Upper lobe of left lung (tissue), 6 donors: ENCODE measurements around the gene TBXAS1. TPM values are rescaled to one million over a fixed set of nuclear protein-coding genes. Genes with fewer than 3 reads are reported as not detected.

Experiments
- ATAC-seq, 2 donors: fragments of 200-7000 bp; cut with Tn5 transposase; one replicate each; pipeline ENCODE4 v1.9.1; 2022; ENCODE audit warnings: mild to moderate bottlenecking in 2 of 2, moderate library complexity in 2 of 2; ENCODE audit not compliant: low FRiP score in 2 of 2
- DNase-seq, 2 donors: peaks; one replicate each; pipeline ENCODE4 v3.0.0-alpha.2; 2019 to 2020
- H3K27ac ChIP-seq, 4 donors: fragments of 200-600 bp; sonication (generic); one replicate each; pipeline ENCODE4 v1.5.1; 2016 to 2019
- H3K27me3 ChIP-seq, 4 donors: fragments of 200-600 bp; sonication (generic); one replicate each; pipeline ENCODE4 v1.5.1; 2017 to 2019
- H3K36me3 ChIP-seq, 4 donors: fragments of 200-600 bp; sonication (generic); one replicate each; pipeline ENCODE4 v1.5.1; 2016 to 2019
- H3K4me1 ChIP-seq, 4 donors: fragments of 200-600 bp; sonication (generic); one replicate each; pipeline ENCODE4 v1.5.1; 2018 to 2019
- H3K4me3 ChIP-seq, 4 donors: fragments of 200-600 bp; sonication (generic); one replicate each; pipeline ENCODE4 v1.5.1; 2017 to 2019; ENCODE audit warnings: mild to moderate bottlenecking in 2 of 4, moderate library complexity in 1 of 4
- H3K9me3 ChIP-seq, 4 donors: fragments of 200-600 bp; sonication (generic); one replicate each; pipeline ENCODE4 v1.5.1; 2018 to 2019
- CTCF ChIP-seq, 6 experiments: fragments of 450-650 bp in 4 of 6; fragments of 200-600 bp in 2 of 6; sonication (generic) in 2 of 6; IDR thresholded peaks; one replicate each; pipeline ENCODE4 v1.5.1; 2016 to 2019; ENCODE audit warnings: antibody characterized with exemption in 6 of 6
- EP300 ChIP-seq, 4 donors: sonication (generic); formaldehyde crosslinking; IDR thresholded peaks; one replicate each; pipeline ENCODE4 v1.5.1; 2017; ENCODE audit warnings: antibody characterized with exemption in 4 of 4, control low read depth in 2 of 4
- POLR2A ChIP-seq, 4 donors: fragments of 450-650 bp; IDR thresholded peaks; one replicate each; pipeline ENCODE4 v1.5.1; 2016 to 2017; ENCODE audit warnings: antibody characterized with exemption in 4 of 4, mild to moderate bottlenecking in 2 of 4
- POLR2AphosphoS5 ChIP-seq, 2 donors: sonication (generic); formaldehyde crosslinking; IDR thresholded peaks; one replicate each; pipeline ENCODE4 v1.5.1; 2017; ENCODE audit warnings: antibody characterized with exemption in 2 of 2
- WGBS, 2 donors: methylation state at CpG; one replicate each; pipeline ENCODE4 v1.1.5; 2017 to 2018; 5-methylcytosine and 5-hydroxymethylcytosine counted together
- total RNA-seq, 6 donors: library from RNA; depleted of rRNA in 4 of 6; stranded (reverse); fragments of >200 nt in 4 of 6; gene quantifications; one replicate each; pipeline versions ENCODE4 v1.1.0 to v1.2.1, GENCODE V29; 2016 to 2021
- donor health status: DM: no; HTN: no; CAD: no; lungs with moderate emphysema.
- donor health status: DM: no; HTN: yes; CAD: no; lungs with severe emphysema.

The TBXAS1 gene
- total RNA-seq, 6 donors from 2014 or later = 62.8 to 317 (median 85.6) TPM

GRCh38 chr7:139948167-139948566 is 119.1 kb downstream of the TBXAS1 start:
- Histone ChIP-seq H3K27ac (no peak overlapping the region), H3K4me1 (peaks cover 0 to 7% (median 0%) of the 10 kb centered on the region in 4 donors), H3K27me3 (no peaks in the 10 kb centered on the region), H3K4me3 (no peak overlapping the region), H3K36me3 (no peaks in the 10 kb centered on the region), H3K9me3 (peaks cover 0 to 3% (median 0%) of the 10 kb centered on the region in 4 donors)
- no peak for DNase-seq
- WGBS, 2 donors = 90 to 93% methylated on average over 2 of the region's 2 CpGs
- TF ChIP-seq POLR2A (IDR thresholded peaks at IDR 0.05) = no peak
- no peak for TF ChIP-seq POLR2AphosphoS5 (IDR thresholded peaks at IDR 0.05)
- no peak for TF ChIP-seq CTCF (IDR thresholded peaks at IDR 0.05)
- no peak for TF ChIP-seq EP300 (IDR thresholded peaks at IDR 0.05)
- ATAC-seq = no peak

- no peaks in the 10 kb centered on the region for H3K27me3 ChIP-seq
Measured at GRCh38 chr7:139948587-139949335, 119.7 kb downstream of the TBXAS1 start.

GRCh38 chr7:139949629-139950028 is 120.6 kb downstream of the TBXAS1 start:
- no peak for DNase-seq
- 86 to 98% methylated on average over 3 of the region's 3 CpGs for WGBS, 2 donors

More at GRCh38 chr7:139948587-139949335, 119.7 kb downstream of the TBXAS1 start:
- Histone ChIP-seq H3K4me1 (peaks cover 0 to 7% (median 0%) of the 10 kb centered on the region in 4 donors), H3K4me3 (no peak overlapping the region), H3K9me3 (peaks cover 0 to 3% (median 0%) of the 10 kb centered on the region in 4 donors), H3K27ac (no peak overlapping the region), H3K36me3 (no peaks in the 10 kb centered on the region)
- no peak for DNase-seq
- WGBS, 2 donors = 84 to 87% methylated on average over 10 of the region's 10 CpGs
- TF ChIP-seq POLR2A (IDR thresholded peaks at IDR 0.05) (no peak), POLR2AphosphoS5 (IDR thresholded peaks at IDR 0.05) (no peak), CTCF (IDR thresholded peaks at IDR 0.05) (no peak), EP300 (IDR thresholded peaks at IDR 0.05) (no peak)
- no peak for ATAC-seq

GRCh38 chr7:139950881-139951525 is 121.9 kb downstream of the TBXAS1 start:
- no peak for TF ChIP-seq POLR2A (IDR thresholded peaks at IDR 0.05)
- no peak for TF ChIP-seq POLR2AphosphoS5 (IDR thresholded peaks at IDR 0.05)
- no peak for TF ChIP-seq CTCF (IDR thresholded peaks at IDR 0.05)
- no peak for TF ChIP-seq EP300 (IDR thresholded peaks at IDR 0.05)
- H3K36me3 ChIP-seq = no peaks in the 10 kb centered on the region
- 77 to 79% methylated on average over 10 of the region's 10 CpGs for WGBS, 2 donors
- no peaks in the 10 kb centered on the region for H3K4me1 ChIP-seq
- H3K27ac ChIP-seq = no peak overlapping the region
- H3K27me3 ChIP-seq = no peaks in the 10 kb centered on the region
- ATAC-seq (no peak), DNase-seq (no peak)
- H3K4me3 ChIP-seq = no peak overlapping the region
- H3K9me3 ChIP-seq = no peaks in the 10 kb centered on the region

More at GRCh38 chr7:139949629-139950028, 120.6 kb downstream of the TBXAS1 start:
- H3K27me3 ChIP-seq = no peaks in the 10 kb centered on the region
- no peak overlapping the region for H3K27ac ChIP-seq
- no peaks in the 10 kb centered on the region for H3K4me1 ChIP-seq
- no peak overlapping the region for H3K4me3 ChIP-seq
- H3K36me3 ChIP-seq = no peaks in the 10 kb centered on the region
- no peak for ATAC-seq
- peaks cover 0 to 3% (median 0%) of the 10 kb centered on the region in 4 donors for H3K9me3 ChIP-seq
- TF ChIP-seq EP300 (IDR thresholded peaks at IDR 0.05) (no peak), POLR2A (IDR thresholded peaks at IDR 0.05) (no peak), CTCF (IDR thresholded peaks at IDR 0.05) (no peak), POLR2AphosphoS5 (IDR thresholded peaks at IDR 0.05) (no peak)
